ENCODE measurements around the gene ROCK2.
A peak's percentile ranks its signal among the peaks of the same experiment; 100 is the strongest.

Gene ROCK2

GRCh38 chr2:11144077-11144737 is 200.2 kb downstream of the ROCK2 start:
- Histone ChIP-seq H3K36me3 (ENCODE audit: control insufficient read depth in 1 of 2, insufficient read depth in 2 of 2, low read length in 2 of 2) (no peaks in the 10 kb centered on the region), H3K9me3 (ENCODE audit: control insufficient read depth in 1 of 2, low read length in 2 of 2) (peaks cover 0 to 4% of the 10 kb centered on the region in 2 donors), H3K27me3 (ENCODE audit: low read depth, low read length) (no peaks in the 10 kb centered on the region), H3K4me3 (ENCODE audit: low read depth in 1 of 2, low read length in 2 of 2) (no peak overlapping the region), H3K4me1 (ENCODE audit: control insufficient read depth in 1 of 2, insufficient read depth in 2 of 2, low read length in 2 of 2) (no peaks in the 10 kb centered on the region), H3K27ac (ENCODE audit: low read length) (no peak overlapping the region)

GRCh38 chr2:11142987-11143386 is 201.4 kb downstream of the ROCK2 start:
- Histone ChIP-seq H3K27ac (ENCODE audit: low read length) (no peak overlapping the region), H3K4me3 (ENCODE audit: low read depth in 1 of 2, low read length in 2 of 2) (no peak overlapping the region), H3K27me3 (ENCODE audit: low read depth, low read length) (no peaks in the 10 kb centered on the region), H3K36me3 (ENCODE audit: control insufficient read depth in 1 of 2, insufficient read depth in 2 of 2, low read length in 2 of 2) (no peaks in the 10 kb centered on the region), H3K4me1 (ENCODE audit: control insufficient read depth in 1 of 2, insufficient read depth in 2 of 2, low read length in 2 of 2) (no peaks in the 10 kb centered on the region), H3K9me3 (ENCODE audit: control insufficient read depth in 1 of 2, low read length in 2 of 2) (peaks cover 0 to 4% of the 10 kb centered on the region in 2 donors)

GRCh38 chr2:11142330-11142729 is 202.1 kb downstream of the ROCK2 start:
- no peak overlapping the region for H3K4me3 ChIP-seq (ENCODE audit: low read depth in 1 of 2, low read length in 2 of 2)
- H3K4me1 ChIP-seq (ENCODE audit: control insufficient read depth in 1 of 2, insufficient read depth in 2 of 2, low read length in 2 of 2), result no peaks in the 10 kb centered on the region
- H3K36me3 ChIP-seq (ENCODE audit: control insufficient read depth in 1 of 2, insufficient read depth in 2 of 2, low read length in 2 of 2), result no peaks in the 10 kb centered on the region
- H3K27ac ChIP-seq (ENCODE audit: low read length), result no peak overlapping the region
- no peaks in the 10 kb centered on the region for H3K27me3 ChIP-seq (ENCODE audit: low read depth, low read length)
- H3K9me3 ChIP-seq (ENCODE audit: control insufficient read depth in 1 of 2, low read length in 2 of 2), result peaks cover 0 to 4% of the 10 kb centered on the region in 2 donors

GRCh38 chr2:11141319-11141718 is 203.1 kb downstream of the ROCK2 start:
- no peaks in the 10 kb centered on the region for H3K36me3 ChIP-seq (ENCODE audit: control insufficient read depth in 1 of 2, insufficient read depth in 2 of 2, low read length in 2 of 2)
- H3K27me3 ChIP-seq (ENCODE audit: low read depth, low read length), result no peaks in the 10 kb centered on the region
- H3K4me1 ChIP-seq (ENCODE audit: control insufficient read depth in 1 of 2, insufficient read depth in 2 of 2, low read length in 2 of 2), result no peaks in the 10 kb centered on the region

GRCh38 chr2:11140492-11140891 is 203.9 kb downstream of the ROCK2 start:
- Histone ChIP-seq H3K27me3 (ENCODE audit: low read depth, low read length) (no peaks in the 10 kb centered on the region), H3K27ac (ENCODE audit: low read length) (no peak overlapping the region), H3K36me3 (ENCODE audit: control insufficient read depth in 1 of 2, insufficient read depth in 2 of 2, low read length in 2 of 2) (no peaks in the 10 kb centered on the region), H3K9me3 (ENCODE audit: control insufficient read depth in 1 of 2, low read length in 2 of 2) (peaks cover 0 to 2% of the 10 kb centered on the region in 2 donors), H3K4me1 (ENCODE audit: control insufficient read depth in 1 of 2, insufficient read depth in 2 of 2, low read length in 2 of 2) (no peaks in the 10 kb centered on the region), H3K4me3 (ENCODE audit: low read depth in 1 of 2, low read length in 2 of 2) (no peak overlapping the region)

More at GRCh38 chr2:11141319-11141718, 203.1 kb downstream of the ROCK2 start:
- Histone ChIP-seq H3K9me3 (ENCODE audit: control insufficient read depth in 1 of 2, low read length in 2 of 2) (peaks cover 0 to 4% of the 10 kb centered on the region in 2 donors), H3K4me3 (ENCODE audit: low read depth in 1 of 2, low read length in 2 of 2) (no peak overlapping the region), H3K27ac (ENCODE audit: low read length) (no peak overlapping the region)

GRCh38 chr2:11134349-11134748 is 210.1 kb downstream of the ROCK2 start:
- H3K27ac ChIP-seq (ENCODE audit: low read length), result no peak overlapping the region

GRCh38 chr2:11133936-11134320 is 210.5 kb downstream of the ROCK2 start:
- no peaks in the 10 kb centered on the region for H3K9me3 ChIP-seq (ENCODE audit: control insufficient read depth in 1 of 2, low read length in 2 of 2)
- H3K4me3 ChIP-seq (ENCODE audit: low read depth in 1 of 2, low read length in 2 of 2), result peak overlapping the region; percentile 70 to 80
- no peak overlapping the region for H3K27ac ChIP-seq (ENCODE audit: low read length)
- H3K4me1 ChIP-seq (ENCODE audit: control insufficient read depth in 1 of 2, insufficient read depth in 2 of 2, low read length in 2 of 2), result peaks cover 8 to 19% of the 10 kb centered on the region in 2 donors
- no peaks in the 10 kb centered on the region for H3K27me3 ChIP-seq (ENCODE audit: low read depth, low read length)
- no peaks in the 10 kb centered on the region for H3K36me3 ChIP-seq (ENCODE audit: control insufficient read depth in 1 of 2, insufficient read depth in 2 of 2, low read length in 2 of 2)

More at GRCh38 chr2:11134349-11134748, 210.1 kb downstream of the ROCK2 start:
- Histone ChIP-seq H3K9me3 (ENCODE audit: control insufficient read depth in 1 of 2, low read length in 2 of 2) (no peaks in the 10 kb centered on the region), H3K4me3 (ENCODE audit: low read depth in 1 of 2, low read length in 2 of 2) (no peak overlapping the region), H3K4me1 (ENCODE audit: control insufficient read depth in 1 of 2, insufficient read depth in 2 of 2, low read length in 2 of 2) (peaks cover 8 to 19% of the 10 kb centered on the region in 2 donors), H3K36me3 (ENCODE audit: control insufficient read depth in 1 of 2, insufficient read depth in 2 of 2, low read length in 2 of 2) (no peaks in the 10 kb centered on the region), H3K27me3 (ENCODE audit: low read depth, low read length) (no peaks in the 10 kb centered on the region)

GRCh38 chr2:11133238-11133935 is 211.0 kb downstream of the ROCK2 start:
- no peaks in the 10 kb centered on the region for H3K27me3 ChIP-seq (ENCODE audit: low read depth, low read length)
- H3K4me1 ChIP-seq (ENCODE audit: control insufficient read depth in 1 of 2, insufficient read depth in 2 of 2, low read length in 2 of 2), result peaks cover 9 to 19% of the 10 kb centered on the region in 2 donors
- no peaks in the 10 kb centered on the region for H3K36me3 ChIP-seq (ENCODE audit: control insufficient read depth in 1 of 2, insufficient read depth in 2 of 2, low read length in 2 of 2)
- H3K9me3 ChIP-seq (ENCODE audit: control insufficient read depth in 1 of 2, low read length in 2 of 2), result no peaks in the 10 kb centered on the region
- peak overlapping the region; percentile 70 to 80 for H3K4me3 ChIP-seq (ENCODE audit: low read depth in 1 of 2, low read length in 2 of 2)
- no peak overlapping the region for H3K27ac ChIP-seq (ENCODE audit: low read length)

- peak overlapping the region; percentile 70 to 80 for H3K4me3 ChIP-seq (ENCODE audit: low read depth in 1 of 2, low read length in 2 of 2)
- H3K27me3 ChIP-seq (ENCODE audit: low read depth, low read length), result no peaks in the 10 kb centered on the region
- no peaks in the 10 kb centered on the region for H3K9me3 ChIP-seq (ENCODE audit: control insufficient read depth in 1 of 2, low read length in 2 of 2)
- H3K36me3 ChIP-seq (ENCODE audit: control insufficient read depth in 1 of 2, insufficient read depth in 2 of 2, low read length in 2 of 2), result no peaks in the 10 kb centered on the region
- no peak overlapping the region for H3K27ac ChIP-seq (ENCODE audit: low read length)
- H3K4me1 ChIP-seq (ENCODE audit: control insufficient read depth in 1 of 2, insufficient read depth in 2 of 2, low read length in 2 of 2), result peaks cover 11 to 19% of the 10 kb centered on the region in 2 donors
These were observed 212.3 kb downstream of the ROCK2 start for GRCh38 chr2:11132036-11132671.

- Histone ChIP-seq H3K4me1 (ENCODE audit: control insufficient read depth in 1 of 2, insufficient read depth in 2 of 2, low read length in 2 of 2) (peaks cover 11 to 19% of the 10 kb centered on the region in 2 donors), H3K4me3 (ENCODE audit: low read depth in 1 of 2, low read length in 2 of 2) (no peak overlapping the region), H3K36me3 (ENCODE audit: control insufficient read depth in 1 of 2, insufficient read depth in 2 of 2, low read length in 2 of 2) (no peaks in the 10 kb centered on the region)
These were observed 213.1 kb downstream of the ROCK2 start for GRCh38 chr2:11131166-11131920.

More at GRCh38 chr2:11131166-11131920, 213.1 kb downstream of the ROCK2 start:
- H3K27me3 ChIP-seq (ENCODE audit: low read depth, low read length), result no peaks in the 10 kb centered on the region
- H3K27ac ChIP-seq (ENCODE audit: low read length), result no peak overlapping the region
- H3K9me3 ChIP-seq (ENCODE audit: control insufficient read depth in 1 of 2, low read length in 2 of 2), result no peaks in the 10 kb centered on the region
